Central memory CD8-positive, alpha-beta T cell (primary cell): ENCODE measurements around the gene TOM1L1.

Experiments used
- ATAC-seq: fragments of 150-1000 bp; cut with Tn5 transposase; replicated peaks from 2 replicates; pipeline ENCODE4 v1.10.0; 2022; ENCODE audit warnings: mild to moderate bottlenecking, moderate FRiP score, moderate number of reproducible peaks; ENCODE audit not compliant: poor library complexity, severe bottlenecking; ENCODE audit errors: extremely low read depth
- DNase-seq, 2 donors: peaks; one replicate each; pipeline ENCODE4 v3.0.0; 2021; ENCODE audit warnings: low spot score in 2 of 2
- H3K27ac Mint-ChIP-seq: one replicate; pipeline ENCODE4 v1.8.0; 2022; ENCODE audit warnings: low read depth, mild to moderate bottlenecking, moderate library complexity, mixed read lengths
- H3K27me3 Mint-ChIP-seq: one replicate; pipeline ENCODE4 v1.8.0; 2022; ENCODE audit warnings: mixed read lengths
- H3K36me3 Mint-ChIP-seq: one replicate; pipeline ENCODE4 v1.8.0; 2022; ENCODE audit warnings: mild to moderate bottlenecking, moderate library complexity, mixed read lengths; ENCODE audit not compliant: insufficient read depth
- H3K4me1 Mint-ChIP-seq: one replicate; pipeline ENCODE4 v1.8.0; 2022; ENCODE audit warnings: mixed read lengths
- H3K4me3 Mint-ChIP-seq: one replicate; pipeline ENCODE4 v1.8.0; 2022; ENCODE audit warnings: mild to moderate bottlenecking, moderate library complexity, mixed read lengths
- H3K9me3 Mint-ChIP-seq: one replicate; pipeline ENCODE4 v1.8.0; 2022; ENCODE audit warnings: mixed read lengths

The TOM1L1 gene

GRCh38 chr17:54901230-54901822 lies 674 bp downstream of the TOM1L1 start:
- H3K27me3 Mint-ChIP-seq: peaks cover 40% of the 10 kb centered on the region
- H3K4me3 Mint-ChIP-seq: no peak overlapping the region
- H3K9me3 Mint-ChIP-seq: no peaks in the 10 kb centered on the region
- DNase-seq (no peak), ATAC-seq (no peak)
- H3K4me1 Mint-ChIP-seq: no peaks in the 10 kb centered on the region
- H3K36me3 Mint-ChIP-seq: no peaks in the 10 kb centered on the region
- H3K27ac Mint-ChIP-seq: no peak overlapping the region

DNA sequence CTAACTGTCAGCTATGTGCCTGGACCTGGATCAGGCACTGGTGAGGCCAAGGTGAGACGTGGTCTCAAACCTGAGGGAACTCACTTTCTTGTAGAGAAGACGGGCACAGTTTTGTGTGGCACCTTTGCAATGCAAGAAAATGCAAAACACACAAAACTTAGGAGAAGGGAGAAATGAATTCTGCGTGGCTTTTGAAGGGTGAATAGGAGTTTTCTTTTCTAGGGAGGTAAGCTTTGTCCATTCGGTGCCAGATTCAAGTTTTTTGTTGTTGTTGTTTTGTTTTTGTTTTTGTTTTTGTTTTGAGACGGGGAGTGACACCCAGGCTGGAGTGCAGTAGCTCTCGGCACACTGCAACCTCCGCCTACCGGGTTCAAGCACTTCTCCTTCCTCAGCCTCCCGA lies 1.4 kb downstream of the TOM1L1 start:
- no peaks in the 10 kb centered on the region for H3K36me3 Mint-ChIP-seq
- H3K27ac Mint-ChIP-seq: no peak overlapping the region
- ATAC-seq (no peak), DNase-seq (no peak)
- peaks cover 34% of the 10 kb centered on the region for H3K27me3 Mint-ChIP-seq
- no peaks in the 10 kb centered on the region for H3K9me3 Mint-ChIP-seq
- no peaks in the 10 kb centered on the region for H3K4me1 Mint-ChIP-seq
- H3K4me3 Mint-ChIP-seq: no peak overlapping the region

DNA sequence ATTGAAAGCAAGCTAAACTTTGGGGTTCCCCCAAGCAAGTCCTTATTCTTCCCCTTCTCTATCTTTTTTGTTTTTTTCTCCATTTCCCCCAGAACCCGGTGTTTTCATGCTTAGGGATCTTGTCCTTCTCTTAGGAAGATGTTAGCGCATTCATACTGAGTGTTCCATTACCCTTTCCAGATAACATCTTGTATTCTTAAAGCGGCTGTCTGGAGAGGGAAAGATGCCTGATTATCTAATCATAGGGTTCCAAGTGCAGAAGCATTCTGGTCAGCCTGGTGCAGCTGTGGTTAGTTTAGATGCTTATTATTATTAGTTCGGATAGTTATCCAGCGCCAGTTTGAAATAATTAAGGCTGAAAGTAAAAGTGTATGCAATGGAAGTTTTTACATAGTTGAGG lies 2.0 kb downstream of the TOM1L1 start:
- H3K27me3 Mint-ChIP-seq: peaks cover 30% of the 10 kb centered on the region

DNA sequence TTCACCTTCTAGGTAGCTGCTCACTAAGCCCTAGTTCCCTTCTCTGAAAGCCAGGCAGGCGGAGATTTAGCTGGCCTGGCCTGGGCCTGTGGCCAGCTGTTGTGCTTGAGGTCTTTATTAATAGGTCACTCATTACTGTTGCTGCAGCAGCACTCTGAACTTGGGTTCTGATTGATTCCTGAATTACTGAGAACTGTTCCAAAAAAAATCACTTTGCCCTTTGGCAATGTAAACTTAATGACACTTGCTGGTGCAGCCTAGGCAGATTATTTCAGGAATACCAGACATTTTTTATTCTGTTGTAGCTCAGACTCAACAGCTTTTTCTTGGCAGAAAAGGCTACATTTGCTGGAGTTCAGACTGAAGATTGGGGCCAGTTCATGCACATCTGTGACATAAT lies 2.7 kb downstream of the TOM1L1 start:
- Mint-ChIP-seq H3K27me3 (peaks cover 27% of the 10 kb centered on the region), H3K4me1 (no peaks in the 10 kb centered on the region), H3K4me3 (no peak overlapping the region), H3K9me3 (no peaks in the 10 kb centered on the region), H3K27ac (no peak overlapping the region), H3K36me3 (no peaks in the 10 kb centered on the region)
- DNase-seq (no peak), ATAC-seq (no peak)

More for the DNA sequence above, 2.0 kb downstream of the TOM1L1 start:
- Mint-ChIP-seq H3K4me3 (no peak overlapping the region), H3K9me3 (no peaks in the 10 kb centered on the region), H3K36me3 (no peaks in the 10 kb centered on the region), H3K4me1 (no peaks in the 10 kb centered on the region), H3K27ac (no peak overlapping the region)
- DNase-seq (no peak), ATAC-seq (no peak)

GRCh38 chr17:54906683-54907082 lies 6.0 kb downstream of the TOM1L1 start:
- no peak for DNase-seq
- Mint-ChIP-seq H3K27ac (no peak overlapping the region), H3K4me3 (no peak overlapping the region), H3K36me3 (no peaks in the 10 kb centered on the region), H3K4me1 (no peaks in the 10 kb centered on the region), H3K27me3 (peaks cover 3% of the 10 kb centered on the region), H3K9me3 (no peaks in the 10 kb centered on the region)
- no peak for ATAC-seq

- DNase-seq (no peak), ATAC-seq (no peak)
- Mint-ChIP-seq H3K9me3 (no peaks in the 10 kb centered on the region), H3K27me3 (no peaks in the 10 kb centered on the region), H3K27ac (no peak overlapping the region), H3K36me3 (no peaks in the 10 kb centered on the region), H3K4me3 (no peak overlapping the region), H3K4me1 (no peaks in the 10 kb centered on the region)
These were observed 6.7 kb downstream of the TOM1L1 start for GRCh38 chr17:54907376-54907775.

- H3K27ac Mint-ChIP-seq: no peak overlapping the region
- no peak for DNase-seq
- H3K36me3 Mint-ChIP-seq: no peaks in the 10 kb centered on the region
- H3K4me1 Mint-ChIP-seq: no peaks in the 10 kb centered on the region
- H3K9me3 Mint-ChIP-seq: no peaks in the 10 kb centered on the region
- no peak overlapping the region for H3K4me3 Mint-ChIP-seq
- no peak for ATAC-seq
- no peaks in the 10 kb centered on the region for H3K27me3 Mint-ChIP-seq
These were observed 9.1 kb downstream of the TOM1L1 start for GRCh38 chr17:54909766-54910165.

- no peak overlapping the region for H3K27ac Mint-ChIP-seq
- no peaks in the 10 kb centered on the region for H3K9me3 Mint-ChIP-seq
- no peak overlapping the region for H3K4me3 Mint-ChIP-seq
- no peaks in the 10 kb centered on the region for H3K36me3 Mint-ChIP-seq
- DNase-seq (no peak), ATAC-seq (no peak)
- no peaks in the 10 kb centered on the region for H3K4me1 Mint-ChIP-seq
- peaks cover 21% of the 10 kb centered on the region for H3K27me3 Mint-ChIP-seq
These were observed 16.1 kb downstream of the TOM1L1 start for GRCh38 chr17:54916721-54917120.

DNA sequence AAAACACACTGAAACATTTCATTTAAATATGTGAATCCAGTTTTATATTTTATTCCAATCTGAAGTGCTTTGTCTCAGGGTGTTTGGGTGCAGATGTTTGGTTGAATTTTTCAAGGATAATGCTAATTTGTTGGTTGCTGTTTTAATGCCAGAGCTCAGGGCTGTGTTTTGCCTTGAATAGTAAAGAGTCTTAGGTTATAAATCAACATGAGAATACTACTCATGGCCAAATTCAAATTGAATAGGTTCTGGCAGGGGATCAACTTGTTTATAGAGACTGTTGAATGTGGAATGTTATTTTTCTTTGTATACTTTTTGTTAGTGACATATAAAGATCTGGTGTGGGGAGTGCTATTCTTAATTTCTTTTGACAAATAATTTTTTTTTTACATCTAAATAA lies 18.8 kb downstream of the TOM1L1 start:
- no peaks in the 10 kb centered on the region for H3K4me1 Mint-ChIP-seq
- no peaks in the 10 kb centered on the region for H3K9me3 Mint-ChIP-seq
- no peak overlapping the region for H3K27ac Mint-ChIP-seq
- no peak for ATAC-seq
- no peaks in the 10 kb centered on the region for H3K36me3 Mint-ChIP-seq
- DNase-seq: no peak
- no peak overlapping the region for H3K4me3 Mint-ChIP-seq
- peaks cover 27% of the 10 kb centered on the region for H3K27me3 Mint-ChIP-seq

- Mint-ChIP-seq H3K9me3 (no peaks in the 10 kb centered on the region), H3K4me3 (no peak overlapping the region), H3K27ac (no peak overlapping the region), H3K4me1 (no peaks in the 10 kb centered on the region), H3K36me3 (no peaks in the 10 kb centered on the region), H3K27me3 (peaks cover 41% of the 10 kb centered on the region)
- DNase-seq (no peak), ATAC-seq (no peak)
These were observed 20.2 kb downstream of the TOM1L1 start for GRCh38 chr17:54920819-54921218.

- peaks cover 67% of the 10 kb centered on the region for H3K27me3 Mint-ChIP-seq
These were observed 23.8 kb downstream of the TOM1L1 start for GRCh38 chr17:54924405-54924804.

DNA sequence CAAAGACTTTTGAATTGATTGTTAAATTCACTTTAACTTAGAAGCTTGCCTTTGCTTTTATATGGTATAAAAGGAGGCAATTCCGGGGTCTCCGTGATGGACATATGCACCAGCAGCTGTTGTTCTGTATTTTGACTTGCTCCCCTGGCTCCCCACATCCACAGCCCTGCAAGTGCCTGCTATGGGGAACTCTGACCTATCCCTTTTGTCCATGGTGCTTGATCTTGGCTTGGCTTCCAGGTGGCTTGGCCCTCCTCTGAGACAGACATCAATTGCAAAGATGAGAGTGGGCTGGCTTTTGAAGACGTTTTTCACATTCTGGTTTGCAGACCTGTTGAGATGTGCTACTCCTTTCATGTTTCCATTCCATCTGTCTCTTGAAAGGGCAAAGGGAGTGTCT lies 26.9 kb downstream of the TOM1L1 start:
- Mint-ChIP-seq H3K4me1 (no peaks in the 10 kb centered on the region), H3K36me3 (no peaks in the 10 kb centered on the region), H3K27ac (no peak overlapping the region), H3K4me3 (no peak overlapping the region), H3K9me3 (no peaks in the 10 kb centered on the region), H3K27me3 (peaks cover 60% of the 10 kb centered on the region)
- no peak for DNase-seq
- no peak for ATAC-seq

More at GRCh38 chr17:54924405-54924804, 23.8 kb downstream of the TOM1L1 start:
- no peak overlapping the region for H3K27ac Mint-ChIP-seq
- H3K36me3 Mint-ChIP-seq: no peaks in the 10 kb centered on the region
- H3K4me3 Mint-ChIP-seq: no peak overlapping the region
- no peak for DNase-seq
- no peaks in the 10 kb centered on the region for H3K4me1 Mint-ChIP-seq
- no peak for ATAC-seq
- no peaks in the 10 kb centered on the region for H3K9me3 Mint-ChIP-seq

GRCh38 chr17:54932711-54933110 lies 32.1 kb downstream of the TOM1L1 start:
- H3K4me1 Mint-ChIP-seq: no peaks in the 10 kb centered on the region
- no peak for DNase-seq
- H3K36me3 Mint-ChIP-seq: no peaks in the 10 kb centered on the region

DNA sequence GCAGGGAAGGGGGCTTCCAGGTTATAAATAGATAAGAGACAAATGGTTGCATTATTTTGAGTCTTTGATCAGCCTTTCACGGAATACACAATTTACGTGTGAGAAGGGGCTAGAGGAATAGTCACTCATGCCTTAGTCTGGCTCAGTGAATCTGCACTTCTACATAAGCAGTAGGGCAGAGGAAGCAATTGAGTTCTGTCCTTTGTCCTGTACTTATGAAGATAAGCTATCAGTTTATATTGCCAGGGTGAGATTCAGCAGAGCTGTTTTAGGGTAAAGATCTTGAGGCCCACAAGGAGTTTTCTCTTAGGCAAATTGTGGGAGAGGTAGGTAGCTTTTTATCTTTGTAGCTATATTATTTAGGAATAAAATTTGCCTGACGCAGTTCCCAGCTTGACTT lies 33.3 kb downstream of the TOM1L1 start:
- DNase-seq (no peak), ATAC-seq (no peak)
- no peaks in the 10 kb centered on the region for H3K36me3 Mint-ChIP-seq
- no peaks in the 10 kb centered on the region for H3K4me1 Mint-ChIP-seq
- no peaks in the 10 kb centered on the region for H3K9me3 Mint-ChIP-seq
- no peak overlapping the region for H3K4me3 Mint-ChIP-seq
- H3K27me3 Mint-ChIP-seq: peaks cover 38% of the 10 kb centered on the region
- no peak overlapping the region for H3K27ac Mint-ChIP-seq

More at GRCh38 chr17:54932711-54933110, 32.1 kb downstream of the TOM1L1 start:
- Mint-ChIP-seq H3K9me3 (no peaks in the 10 kb centered on the region), H3K4me3 (no peak overlapping the region), H3K27ac (no peak overlapping the region), H3K27me3 (peaks cover 50% of the 10 kb centered on the region)
- no peak for ATAC-seq
